HT1080 (cell line): Measurements from ENCODE around the gene PHGDH. TPM values are rescaled to one million over a fixed set of nuclear protein-coding genes. Genes with fewer than 3 reads are reported as not detected.

Experiments used
- DNase-seq: peaks from one replicate; pipeline ENCODE4 v3.0.0-alpha.2; 2015; ENCODE audit warnings: low read depth
- total RNA-seq: library from RNA; depleted of rRNA; stranded (reverse); fragments of >200 nt; shearing (Covaris generic); gene quantifications from 2 replicates; pipeline ENCODE4 v1.2.3, GENCODE V29; 2014; rRNA removed

PHGDH gene
- total RNA-seq, 1 experiment from 2014 or later, result 142 TPM

DNA sequence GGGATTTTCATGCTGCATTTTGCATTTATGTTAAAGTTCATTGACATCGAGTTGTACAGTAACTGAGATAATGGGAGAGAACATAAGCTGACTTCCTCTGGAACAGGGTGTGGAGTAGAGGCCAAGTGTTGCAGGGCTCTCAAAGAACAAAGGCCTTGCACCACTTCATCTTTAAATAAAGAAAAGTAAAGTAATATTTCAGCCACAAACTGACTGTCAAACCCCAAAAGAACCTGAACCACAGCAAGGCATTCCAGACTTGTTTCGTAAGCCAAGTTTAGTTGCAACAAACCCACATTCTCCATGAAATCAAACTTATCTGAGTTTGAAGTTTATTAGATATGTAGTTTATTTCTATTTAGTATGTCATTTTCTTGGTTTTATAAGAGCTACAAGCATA, 76.0 kb downstream of the PHGDH start:
- peak; percentile 37 for DNase-seq

DNA sequence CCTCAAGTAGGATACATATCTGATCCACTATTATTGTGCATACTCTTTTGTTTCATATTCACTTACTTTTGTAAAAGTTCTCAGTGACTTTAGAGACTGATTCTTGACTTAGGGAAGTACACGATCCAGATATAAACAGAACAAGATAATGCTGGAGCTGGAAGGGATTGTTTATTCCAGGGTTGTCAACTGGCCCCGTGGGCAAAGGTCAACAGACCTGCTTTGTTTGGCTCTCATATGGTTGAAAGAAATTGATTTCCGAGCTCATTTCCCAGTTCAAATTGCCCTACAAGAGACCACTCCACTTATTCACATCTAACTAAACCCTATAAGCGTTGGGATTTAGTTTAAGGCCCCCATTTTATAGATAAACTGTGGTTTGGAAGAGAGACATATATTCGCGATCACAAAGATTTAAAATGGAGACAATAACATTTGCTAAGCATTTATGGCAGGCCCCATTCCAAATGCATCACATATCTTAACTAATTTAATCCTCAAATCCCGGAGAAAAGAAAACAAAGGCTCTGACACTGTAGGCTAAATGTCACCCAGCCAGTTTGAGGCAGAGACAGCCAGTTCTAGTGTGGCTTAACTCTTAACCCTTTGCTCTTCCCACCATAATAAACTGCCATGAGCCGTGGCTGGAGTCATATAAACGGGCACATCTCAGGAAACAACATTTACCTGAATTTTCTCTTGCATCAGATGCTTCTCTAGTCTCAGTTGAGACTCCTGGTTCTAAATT, 78.9 kb downstream of the PHGDH start:
- DNase-seq, result no peak

DNA sequence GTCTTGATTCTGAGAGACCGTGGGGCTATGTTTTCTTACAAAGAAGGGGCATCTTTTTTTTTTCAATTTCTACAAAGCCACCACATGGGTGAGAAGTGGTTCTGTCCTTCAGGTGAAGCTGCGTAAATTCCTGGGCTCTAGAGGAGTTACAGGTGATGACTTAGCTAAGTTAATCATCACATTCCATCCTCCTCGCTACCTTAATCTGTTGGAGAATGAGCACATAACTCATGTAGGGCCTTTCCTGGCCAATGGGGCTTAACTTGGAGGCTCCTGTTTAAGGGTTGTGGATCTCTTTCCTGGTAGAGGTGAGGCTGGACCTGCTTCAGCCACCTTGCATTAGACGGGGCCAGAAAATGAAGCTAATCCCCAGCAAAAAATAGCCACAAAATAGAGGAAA, 79.6 kb downstream of the PHGDH start:
- no peak for DNase-seq

Other genes starting within 250 kb of the PHGDH start
- not detected in 2 replicates for gene HSD3B1, start 204.7 kb upstream of the PHGDH start, total RNA-seq
- 16.2 and 17.6 TPM in 2 replicates for gene ZNF697, start 63.7 kb upstream of the PHGDH start, total RNA-seq
- gene HMGCS2, start 57.0 kb downstream of the PHGDH start, total RNA-seq, result not detected in 2 replicates
- gene REG4, start 99.5 kb downstream of the PHGDH start, total RNA-seq, result 0.06 and 0.37 TPM in 2 replicates
- not detected in 2 replicates for gene ADAM30, start 184.6 kb downstream of the PHGDH start, total RNA-seq